Activated CD4-positive, alpha-beta T cell treated with anti-CD3 and anti-CD28 coated beads for 24 hours (primary cell): ENCODE data around the gene JPT2.
A peak's percentile ranks its signal among the peaks of the same experiment; 100 is the strongest.

Experiments used
- DNase-seq, 2 donors: peaks; one replicate each; pipeline ENCODE4 v3.0.0-alpha.2; 2020; ENCODE audit warnings: low read depth in 2 of 2

JPT2 gene

GRCh38 chr16:1677942-1678499, at the start of gene JPT2:
Gene JPT2 (plus strand): TSS chr16:1678279. CDS start chr16:1678313, 34 bp downstream.
- DNase-seq: peak; percentile 95

GRCh38 chr16:1630450-1631213, 47.4 kb upstream of the JPT2 start:
- no peak for DNase-seq

- no peak for DNase-seq
These were observed 46.8 kb upstream of the JPT2 start for GRCh38 chr16:1631230-1631629.

- DNase-seq: no peak
These were observed 46.0 kb upstream of the JPT2 start for GRCh38 chr16:1631931-1632637.

GRCh38 chr16:1632638-1632970, 45.5 kb upstream of the JPT2 start:
- DNase-seq: no peak

GRCh38 chr16:1633310-1633709, 44.8 kb upstream of the JPT2 start:
- DNase-seq: no peak

GRCh38 chr16:1634541-1634940, 43.5 kb upstream of the JPT2 start:
- DNase-seq: no peak

GRCh38 chr16:1635070-1635469, 43.0 kb upstream of the JPT2 start:
- no peak for DNase-seq

GRCh38 chr16:1637526-1637925, 40.6 kb upstream of the JPT2 start:
- DNase-seq: no peak

- DNase-seq: no peak
These were observed 39.3 kb upstream of the JPT2 start for GRCh38 chr16:1638757-1639156.

- no peak for DNase-seq
These were observed 38.8 kb upstream of the JPT2 start for GRCh38 chr16:1639282-1639681.

GRCh38 chr16:1639860-1640259, 38.2 kb upstream of the JPT2 start:
- no peak for DNase-seq

GRCh38 chr16:1640261-1640941, 37.7 kb upstream of the JPT2 start:
- DNase-seq: no peak

- no peak for DNase-seq
These were observed 36.8 kb upstream of the JPT2 start for GRCh38 chr16:1641261-1641660.

- DNase-seq: no peak
These were observed 35.9 kb upstream of the JPT2 start for GRCh38 chr16:1642148-1642547.

- no peak for DNase-seq
These were observed 35.3 kb upstream of the JPT2 start for GRCh38 chr16:1642753-1643152.

GRCh38 chr16:1643521-1643920, 34.6 kb upstream of the JPT2 start:
- DNase-seq: no peak

- DNase-seq: peak; percentile 15 to 21
These were observed 32.1 kb upstream of the JPT2 start for GRCh38 chr16:1645914-1646525.

GRCh38 chr16:1647856-1648255, 30.2 kb upstream of the JPT2 start:
- no peak for DNase-seq

- no peak for DNase-seq
These were observed 27.9 kb upstream of the JPT2 start for GRCh38 chr16:1650131-1650530.

- no peak for DNase-seq
These were observed 26.7 kb upstream of the JPT2 start for GRCh38 chr16:1651094-1651973.
